PC-3 (cell line): ENCODE data around the gene KCNQ1.

ENCODE experiments used
- CTCF ChIP-seq: fragments of 300-600 bp; sonication (generic); conservative IDR thresholded peaks from 2 replicates; pipeline ENCODE4 v1.5.1; 2017; ENCODE audit warnings: antibody characterized with exemption, low read depth, mild to moderate bottlenecking, low read length
- EZH2 ChIP-seq: fragments of 300-600 bp; sonication (generic); IDR thresholded peaks from one replicate; pipeline ENCODE4 v1.6.1; 2017; ENCODE audit warnings: antibody characterized with exemption, mild to moderate bottlenecking, low read length; ENCODE audit not compliant: unreplicated experiment
- EZH2phosphoT487 ChIP-seq: fragments of 300-600 bp; sonication (generic); IDR thresholded peaks from 2 replicates; pipeline ENCODE4 v1.6.1; 2018; ENCODE audit warnings: mild to moderate bottlenecking, antibody characterized with exemption, low read length, borderline replicate concordance

GRCh38 chr11:2791521-2792380 lies 346.9 kb downstream of the KCNQ1 start:
- TF ChIP-seq CTCF (no peak), EZH2phosphoT487 (no peak), EZH2 (no peak)
